GM19395 (cell line): ENCODE data around the gene IGSF8.

Source experiments
- ATAC-seq: cut with Tn5 transposase; IDR thresholded peaks from one replicate; pipeline ENCODE4 v1.9.1; 2021; ENCODE audit warnings: mild to moderate bottlenecking, moderate library complexity; ENCODE audit not compliant: unreplicated experiment

Gene IGSF8

DNA sequence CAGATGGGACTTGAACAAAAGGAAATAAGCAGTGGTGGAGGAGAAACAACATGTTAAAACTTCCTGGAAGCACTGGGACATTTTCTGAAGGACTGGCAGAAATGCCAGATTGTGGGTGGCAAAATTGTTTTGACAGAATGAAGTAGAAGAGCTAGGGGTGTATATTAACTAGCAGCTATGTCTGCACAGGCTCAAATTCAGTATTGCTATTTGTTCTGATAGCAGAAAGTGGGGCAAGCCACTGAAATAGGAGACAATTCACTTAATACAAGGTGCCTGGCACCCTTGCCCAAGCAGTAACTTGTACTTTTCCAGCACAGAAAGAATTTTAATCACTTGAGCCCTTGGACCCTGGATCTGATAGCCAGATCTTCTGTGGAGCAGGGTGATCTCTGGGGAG, 54.9 kb downstream of the IGSF8 start:
- no peak for ATAC-seq
